ENCODE results near the gene SEMA6B. TPM values are rescaled to one million over a fixed set of nuclear protein-coding genes. Genes with fewer than 3 reads are reported as not detected.

Gene SEMA6B
- total and polyA plus RNA-seq, 2 of the 4 experiments (the other 2 are of a cell fraction): 0.18 to 0.72 TPM

DNA sequence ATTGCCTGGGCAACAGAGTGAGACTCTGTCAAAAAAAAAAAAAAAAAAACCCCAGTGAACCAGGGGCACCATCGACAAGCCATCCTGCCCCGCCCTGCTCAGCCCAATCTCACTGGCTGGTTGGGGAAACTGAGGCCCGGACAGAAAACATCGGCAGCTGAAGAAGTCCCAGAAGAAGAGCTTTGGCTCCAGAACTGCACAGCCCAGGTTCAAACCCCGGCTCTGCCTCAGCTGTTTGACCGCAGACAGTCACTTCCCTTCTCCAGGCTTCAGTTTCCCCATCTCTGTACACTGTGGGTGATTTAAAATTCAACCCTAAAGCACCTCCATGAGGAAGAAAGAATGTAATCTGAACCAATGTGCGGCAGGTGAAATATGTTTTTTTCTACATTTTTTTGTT is 9.4 kb upstream of the SEMA6B start:
- 100% methylated on average over 1 of the region's 7 CpGs; no CpG with 5 or more reads in 1 of the 2 experiments for WGBS, 2 experiments (ENCODE audit: extremely low coverage in 2 of 2, insufficient read length in 1 of 2)
- Histone ChIP-seq H2BK15ac (ENCODE audit: low read depth, low read length) (no peak overlapping the region), H4K5ac (ENCODE audit: low read depth, low read length) (no peak overlapping the region), H2BK5ac (ENCODE audit: low read depth, low read length, poor library complexity, severe bottlenecking) (no peak overlapping the region), H3K27ac (ENCODE audit: insufficient read depth, low read length) (no peak overlapping the region), H3K9ac (ENCODE audit: low read depth, low read length) (no peak overlapping the region), H2AK9ac (replicated peaks; ENCODE audit: low read depth, low read length, poor library complexity) (no peak overlapping the region), H2BK120ac (ENCODE audit: low read depth, low read length) (no peak overlapping the region), H4K20me1 (ENCODE audit: insufficient read depth, low read length) (no peaks in the 10 kb centered on the region), H3K18ac (ENCODE audit: low read depth, low read length) (no peak overlapping the region), H3K14ac (replicated peaks; ENCODE audit: low read depth, low read length) (no peak overlapping the region), H3K56ac (ENCODE audit: extremely low read depth, insufficient read depth, low read length) (no peak overlapping the region), H3K4me1 (ENCODE audit: control insufficient read depth, insufficient read depth, low read length) (no peaks in the 10 kb centered on the region), H3K23ac (ENCODE audit: low read depth, low read length) (no peak overlapping the region), H3K4me2 (ENCODE audit: low read depth, low read length) (no peak overlapping the region), H3K9me3 (ENCODE audit: control insufficient read depth, insufficient read depth, low read length) (no peaks in the 10 kb centered on the region), H2AK5ac (ENCODE audit: low read depth, low read length) (no peak overlapping the region), H3K9me1 (ENCODE audit: insufficient read depth, low read length) (no peaks in the 10 kb centered on the region), H3K4ac (ENCODE audit: low read depth, low read length) (no peak overlapping the region), H3K4me3 (ENCODE audit: insufficient read depth, low read depth, low read length) (no peak overlapping the region), H3K36me3 (ENCODE audit: control insufficient read depth, insufficient read depth, low read length) (no peaks in the 10 kb centered on the region), H2AFZ (replicated peaks; ENCODE audit: low read length, poor library complexity) (no peak overlapping the region), H2BK20ac (ENCODE audit: low read depth, low read length) (no peak overlapping the region), H4K91ac (ENCODE audit: insufficient read depth, low read depth, low read length) (no peak overlapping the region), H3K27me3 (ENCODE audit: control insufficient read depth, insufficient read depth, low read length) (no peaks in the 10 kb centered on the region), H4K8ac (ENCODE audit: low read depth in 2 of 2, low read length in 2 of 2) (no peak overlapping the region), H3K79me1 (ENCODE audit: low read depth in 1 of 2, low read length in 2 of 2) (no peaks in the 10 kb centered on the region)
- no TSS peak for BruUV-seq (replicated peaks)
- TF ChIP-seq RCOR1 (IDR thresholded peaks at IDR 0.05; ENCODE audit: insufficient replicate concordance, low read length) (no peak), POLR2A (IDR thresholded peaks at IDR 0.05; ENCODE audit: low read depth, low read length) (no peak), FOS (IDR thresholded peaks at IDR 0.05; ENCODE audit: low read depth, low read length) (no peak), MAFK (IDR thresholded peaks at IDR 0.05; ENCODE audit: low read depth, low read length) (no peak), MAZ (IDR thresholded peaks at IDR 0.05; ENCODE audit: borderline replicate concordance, low read depth, low read length) (no peak), NFE2L2 (IDR thresholded peaks at IDR 0.05; ENCODE audit: low read depth, low read length) (no peak), RAD21 (IDR thresholded peaks at IDR 0.05; ENCODE audit: low read length) (no peak), MXI1 (IDR thresholded peaks at IDR 0.05; ENCODE audit: borderline replicate concordance, low read depth, low read length) (no peak), CTCF (conservative IDR thresholded peaks at IDR 0.05; ENCODE audit: low read depth, low read length) (no peak), CEBPB (IDR thresholded peaks at IDR 0.05; ENCODE audit: low read depth, low read length) (no peak), SMC3 (IDR thresholded peaks at IDR 0.05; ENCODE audit: low read depth, low read length) (no peak), USF2 (IDR thresholded peaks at IDR 0.05; ENCODE audit: low read depth, low read length) (no peak), CHD1 (IDR thresholded peaks at IDR 0.05; ENCODE audit: low read depth, low read length) (no peak), RFX5 (IDR thresholded peaks at IDR 0.05; ENCODE audit: low read depth, low read length) (no peak), ELK1 (IDR thresholded peaks at IDR 0.05; ENCODE audit: borderline replicate concordance, low read depth, low read length) (no peak), BHLHE40 (IDR thresholded peaks at IDR 0.05; ENCODE audit: low read depth, low read length) (no peak)
- CTCF ChIA-PET: interaction anchor here (0.6 to 0.8 kb wide), 2 partner anchors 10 to 68 kb away, joined by 3 to 4 read pairs; no protein-coding TSS in a partner anchor
- POLR2A ChIA-PET (ENCODE audit: unreplicated experiment): no interaction called here
- dilution Hi-C loops (cut with HindIII; ENCODE audit: low sequenced_read_pairs, unreplicated experiment): no loop called here
- intact Hi-C loops (cut with micrococcal nuclease): no loop called here
- in situ Hi-C loops (cut with MboI; ENCODE audit: low sequenced_read_pairs): no loop called here
- DNase-seq (no peak), ATAC-seq (ENCODE audit: low read depth) (no peak)
